IMR-90 (cell line): ENCODE data around the gene FNDC1. TPM values are rescaled to one million over a fixed set of nuclear protein-coding genes. Genes with fewer than 3 reads are reported as not detected.

Experiments used
- ATAC-seq: fragments of 200-7000 bp; cut with Tn5 transposase; 2 replicates; pipeline ENCODE4 v1.9.1; 2020; ENCODE audit warnings: low read depth, mild to moderate bottlenecking, moderate library complexity
- BruUV-seq: library from RNA; stranded (reverse); fragments of 400-500 nt; replicated peaks from 2 replicates; lab custom pipeline; 2021; lab: Mats Ljungman, UMichigan
- CTCF ChIA-PET: fragments of 300-600 bp; formaldehyde crosslinking; extraction: SDS; loops from one replicate; lab custom pipeline; 2021; ENCODE audit warnings: antibody characterized with exemption; lab: Yijun Ruan, JAX
- POLR2A ChIA-PET: fragments of 300-600 bp; sonication (Branson Sonifier 250); formaldehyde crosslinking; loops from one replicate; lab custom pipeline; 2022; ENCODE audit warnings: antibody characterized with exemption; ENCODE audit not compliant: unreplicated experiment; lab: Charles Lee
- DNase-seq: peaks from one replicate; pipeline ENCODE4 v3.0.0; 2013
- H2AFZ ChIP-seq: replicated peaks from 2 replicates; pipeline ENCODE3; 2013; ENCODE audit warnings: low read length, mild to moderate bottlenecking; ENCODE audit not compliant: poor library complexity
- H2AK5ac ChIP-seq: 2 replicates; pipeline ENCODE4 v1.6.1; 2013; ENCODE audit warnings: low read depth, low read length, inconsistent platforms
- H2AK9ac ChIP-seq: replicated peaks from 2 replicates; pipeline ENCODE3; 2013; ENCODE audit warnings: mild to moderate bottlenecking, low read depth, low read length, moderate library complexity; ENCODE audit not compliant: poor library complexity
- H2BK120ac ChIP-seq: 2 replicates; pipeline ENCODE4 v1.6.1; 2013; ENCODE audit warnings: low read depth, low read length, inconsistent platforms
- H2BK15ac ChIP-seq: 3 replicates; pipeline ENCODE4 v1.6.1; 2013; ENCODE audit warnings: low read depth, low read length, inconsistent platforms
- H2BK20ac ChIP-seq: 2 replicates; pipeline ENCODE4 v1.6.1; 2013; ENCODE audit warnings: low read depth, mild to moderate bottlenecking, inconsistent platforms, low read length, moderate library complexity
- H2BK5ac ChIP-seq: 2 replicates; pipeline ENCODE4 v1.6.1; 2013; ENCODE audit warnings: mild to moderate bottlenecking, low read depth, low read length, inconsistent platforms; ENCODE audit not compliant: poor library complexity, severe bottlenecking
- H3K14ac ChIP-seq: replicated peaks from 2 replicates; pipeline ENCODE4 v1.6.1; 2013; ENCODE audit warnings: low read depth, low read length, inconsistent platforms
- H3K18ac ChIP-seq: 2 replicates; pipeline ENCODE4 v1.6.1; 2013; ENCODE audit warnings: low read depth, low read length, control low read depth
- H3K23ac ChIP-seq: 2 replicates; pipeline ENCODE4 v1.6.1; 2013; ENCODE audit warnings: low read depth, low read length, inconsistent platforms
- H3K27ac ChIP-seq: 2 replicates; pipeline ENCODE4 v1.5.1; 2013; ENCODE audit warnings: mild to moderate bottlenecking, control low read depth, low read length; ENCODE audit not compliant: insufficient read depth
- H3K27me3 ChIP-seq: 2 replicates; pipeline ENCODE4 v1.6.1; 2013; ENCODE audit warnings: low read length; ENCODE audit not compliant: control insufficient read depth, insufficient read depth
- H3K36me3 ChIP-seq: 2 replicates; pipeline ENCODE4 v1.6.1; 2013; ENCODE audit warnings: low read length, mixed read lengths; ENCODE audit not compliant: control insufficient read depth, insufficient read depth
- H3K4ac ChIP-seq: 2 replicates; pipeline ENCODE4 v1.6.1; 2013; ENCODE audit warnings: low read depth, low read length, inconsistent platforms
- H3K4me1 ChIP-seq: 2 replicates; pipeline ENCODE4 v1.6.1; 2013; ENCODE audit warnings: low read length, mixed read lengths; ENCODE audit not compliant: control insufficient read depth, insufficient read depth
- H3K4me2 ChIP-seq: 2 replicates; pipeline ENCODE4 v1.6.1; 2013; ENCODE audit warnings: low read depth, mild to moderate bottlenecking, control low read depth, low read length, moderate library complexity
- H3K4me3 ChIP-seq: 2 replicates; pipeline ENCODE4 v1.5.1; 2013; ENCODE audit warnings: low read depth, mild to moderate bottlenecking, control low read depth, low read length, moderate library complexity; ENCODE audit not compliant: insufficient read depth
- H3K56ac ChIP-seq: 2 replicates; pipeline ENCODE4 v1.6.1; 2013; ENCODE audit warnings: low read length, inconsistent platforms; ENCODE audit not compliant: insufficient read depth; ENCODE audit errors: extremely low read depth
- H3K79me1 ChIP-seq, 2 experiments: 2 replicates each; pipeline ENCODE4 v1.6.1; 2013; ENCODE audit warnings: low read length in 2 of 2, inconsistent platforms in 1 of 2, low read depth in 1 of 2
- H3K9ac ChIP-seq: 2 replicates; pipeline ENCODE4 v1.6.1; 2013; ENCODE audit warnings: low read depth, low read length, control low read depth
- H3K9me1 ChIP-seq: 2 replicates; pipeline ENCODE4 v1.6.1; 2013; ENCODE audit warnings: low read length, inconsistent platforms; ENCODE audit not compliant: insufficient read depth
- H3K9me3 ChIP-seq: 2 replicates; pipeline ENCODE4 v1.6.1; 2013; ENCODE audit warnings: low read length; ENCODE audit not compliant: control insufficient read depth, insufficient read depth
- H4K20me1 ChIP-seq: 2 replicates; pipeline ENCODE4 v1.6.1; 2013; ENCODE audit warnings: low read length, inconsistent platforms; ENCODE audit not compliant: insufficient read depth
- H4K5ac ChIP-seq: 2 replicates; pipeline ENCODE4 v1.6.1; 2013; ENCODE audit warnings: mild to moderate bottlenecking, low read depth, low read length, control low read depth
- H4K8ac ChIP-seq, 2 experiments: 2 replicates each; pipeline ENCODE4 v1.6.1; 2013; ENCODE audit warnings: low read depth in 2 of 2, low read length in 2 of 2, control low read depth in 1 of 2, inconsistent platforms in 1 of 2
- H4K91ac ChIP-seq: 2 replicates; pipeline ENCODE4 v1.6.1; 2013; ENCODE audit warnings: low read depth, low read length, inconsistent platforms; ENCODE audit not compliant: insufficient read depth
- BHLHE40 ChIP-seq: fragments of 150-350 bp; IDR thresholded peaks from 2 replicates; pipeline ENCODE4 v1.6.1; 2016; ENCODE audit warnings: mild to moderate bottlenecking, low read depth, low read length
- CEBPB ChIP-seq: IDR thresholded peaks from 2 replicates; pipeline ENCODE4 v1.6.1; 2012; ENCODE audit warnings: low read depth, low read length, improper control_type of control experiment
- CHD1 ChIP-seq: IDR thresholded peaks from 2 replicates; pipeline ENCODE4 v1.6.1; 2012; ENCODE audit warnings: low read depth, low read length, improper control_type of control experiment
- FOS ChIP-seq: fragments of 150-350 bp; IDR thresholded peaks from 2 replicates; pipeline ENCODE4 v1.6.1; 2016; ENCODE audit warnings: low read depth, low read length
- MAFK ChIP-seq: IDR thresholded peaks from 2 replicates; pipeline ENCODE4 v1.6.1; 2012; ENCODE audit warnings: low read depth, low read length, improper control_type of control experiment
- MAZ ChIP-seq: IDR thresholded peaks from 2 replicates; pipeline ENCODE4 v1.6.1; 2012; ENCODE audit warnings: low read depth, mild to moderate bottlenecking, low read length, improper control_type of control experiment, moderate library complexity, borderline replicate concordance
- MXI1 ChIP-seq: IDR thresholded peaks from 2 replicates; pipeline ENCODE4 v1.6.1; 2012; ENCODE audit warnings: low read depth, mild to moderate bottlenecking, low read length, moderate library complexity, borderline replicate concordance
- NFE2L2 ChIP-seq: fragments of 150-350 bp; IDR thresholded peaks from 2 replicates; pipeline ENCODE4 v1.6.1; 2016; ENCODE audit warnings: low read depth, mild to moderate bottlenecking, low read length
- POLR2A ChIP-seq: IDR thresholded peaks from 2 replicates; pipeline ENCODE4 v1.6.1; 2012; ENCODE audit warnings: mild to moderate bottlenecking, low read depth, low read length
- RAD21 ChIP-seq: IDR thresholded peaks from 2 replicates; pipeline ENCODE4 v1.6.1; 2012; ENCODE audit warnings: low read length, improper control_type of control experiment
- RCOR1 ChIP-seq: IDR thresholded peaks from 2 replicates; pipeline ENCODE4 v1.6.1; 2012; ENCODE audit warnings: mild to moderate bottlenecking, low read length, improper control_type of control experiment; ENCODE audit not compliant: insufficient replicate concordance
- RFX5 ChIP-seq: IDR thresholded peaks from 2 replicates; pipeline ENCODE4 v1.8.0; 2012; ENCODE audit warnings: low read depth, mild to moderate bottlenecking, low read length, moderate library complexity
- SMC3 ChIP-seq: fragments of 150-350 bp; IDR thresholded peaks from 2 replicates; pipeline ENCODE4 v1.6.1; 2016; ENCODE audit warnings: low read depth, mild to moderate bottlenecking, antibody characterized with exemption, low read length, moderate library complexity
- USF2 ChIP-seq: fragments of 150-350 bp; IDR thresholded peaks from 2 replicates; pipeline ENCODE4 v1.6.1; 2017; ENCODE audit warnings: mild to moderate bottlenecking, antibody characterized with exemption, low read length, low read depth
- WGBS, 2 experiments: methylation state at CpG; one replicate each; pipeline versions ENCODE4 v1.1.5 to v1.1.7; 2013; ENCODE audit warnings: missing lambda C conversion rate in 2 of 2; ENCODE audit not compliant: insufficient read length in 1 of 2; ENCODE audit errors: extremely low coverage in 2 of 2; 5-methylcytosine and 5-hydroxymethylcytosine counted together
- dilution Hi-C: fragments of 300-500 bp; cut with HindIII; formaldehyde crosslinking; loops from one replicate; pipeline ENCODE4 v1.14.3; 2018; ENCODE audit warnings: low sequenced_read_pairs; ENCODE audit not compliant: unreplicated experiment
- in situ Hi-C: fragments of 300-500 bp; cut with MboI; formaldehyde crosslinking; loops from 3 replicates; pipeline ENCODE4 v1.14.3; 2019; ENCODE audit warnings: low sequenced_read_pairs, inconsistent platforms, mixed read lengths
- intact Hi-C: fragments of 100-400 bp; cut with micrococcal nuclease; formaldehyde crosslinking; loops from 2 replicates; pipeline ENCODE4 v1.10.0; 2022
- polyA plus RNA-seq, 3 experiments: library from polyadenylated mRNA; depleted of rRNA; stranded (reverse); fragments of >200 nt; gene quantifications; 2 replicates each; pipeline ENCODE4 v1.2.3, GENCODE V29; 2012; ENCODE audit warnings: low replicate concordance in 1 of 3
- total RNA-seq: library from RNA; depleted of rRNA; stranded (reverse); fragments of >200 nt; gene quantifications from 2 replicates; pipeline ENCODE4 v1.2.3, GENCODE V29; 2012
- TF ChIP-seq, protein P1 (sequence below): conservative IDR thresholded peaks from 2 replicates; pipeline ENCODE4 v1.5.1; 2012; ENCODE audit warnings: mild to moderate bottlenecking, low read depth, low read length, improper control_type of control experiment
- TF ChIP-seq, protein P2 (sequence below): fragments of 150-350 bp; IDR thresholded peaks from 2 replicates; pipeline ENCODE4 v1.6.1; 2016; ENCODE audit warnings: low read depth, mild to moderate bottlenecking, low read length, moderate library complexity, borderline replicate concordance

The FNDC1 gene
- total and polyA plus RNA-seq, 2 of the 4 experiments (the other 2 are of a cell fraction), result 0.03 TPM; not detected in 1

DNA sequence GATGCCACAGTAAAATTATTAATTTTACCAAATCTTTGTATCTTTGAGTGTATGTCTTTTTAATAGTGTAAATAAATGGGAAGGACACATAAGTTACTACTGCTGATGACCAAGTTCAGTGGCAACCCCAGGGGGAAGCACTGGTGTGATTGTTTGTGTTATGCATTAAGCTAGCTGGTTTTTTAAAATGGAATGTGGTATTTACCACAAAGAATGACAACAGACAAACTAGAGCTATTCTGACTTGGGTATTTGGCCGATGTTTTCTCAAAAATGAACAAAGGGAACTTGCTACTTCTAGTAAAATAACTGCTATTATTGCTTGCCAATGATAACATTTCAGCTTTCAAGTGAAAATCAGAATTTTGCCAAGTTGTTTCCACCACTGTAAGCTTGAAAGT, 2.9 kb downstream of the FNDC1 start:
- H2AK9ac ChIP-seq, result no peak overlapping the region
- no peak overlapping the region for H3K14ac ChIP-seq
- dilution Hi-C loops (no loop called here), intact Hi-C loops (loop anchor here (10.0 kb wide), 1 partner anchor 763 kb away; no protein-coding TSS in a partner anchor), in situ Hi-C loops (loop anchor here (10.0 kb wide), 1 partner anchor 483 kb away; no protein-coding TSS in a partner anchor)
- H4K20me1 ChIP-seq, result no peaks in the 10 kb centered on the region
- ChIA-PET POLR2A (interaction anchor here (0.5 kb wide), 1 partner anchor 50 kb away, joined by 7 read pairs; no protein-coding TSS in a partner anchor), CTCF (interaction anchor here (1.4 to 4.0 kb wide), 2 partner anchors 462 to 483 kb away, joined by 3 to 34 read pairs; no protein-coding TSS in a partner anchor)
- DNase-seq (no peak), ATAC-seq (no peak)
- no peak overlapping the region for H3K9ac ChIP-seq
- no peak overlapping the region for H3K23ac ChIP-seq
- H4K5ac ChIP-seq, result no peak overlapping the region
- no peak overlapping the region for H2BK15ac ChIP-seq
- H4K91ac ChIP-seq, result no peak overlapping the region
- no peak overlapping the region for H2BK5ac ChIP-seq
- H3K56ac ChIP-seq, result no peak overlapping the region
- no peak overlapping the region for H3K4me3 ChIP-seq
- H3K4ac ChIP-seq, result no peak overlapping the region
- no peaks in the 10 kb centered on the region for H3K9me1 ChIP-seq
- BruUV-seq, result no TSS peak
- peaks cover 41% of the 10 kb centered on the region for H3K27me3 ChIP-seq
- H2AK5ac ChIP-seq, result no peak overlapping the region
- TF ChIP-seq POLR2A (no peak), SMC3 (no peak), FOS (no peak), MXI1 (no peak), MAZ (no peak), MAFK (no peak), BHLHE40 (no peak), CEBPB (no peak), RFX5 (no peak), NFE2L2 (no peak), USF2 (no peak), CHD1 (no peak), RAD21 (no peak), RCOR1 (no peak)
- TF ChIP-seq, protein P1, sequence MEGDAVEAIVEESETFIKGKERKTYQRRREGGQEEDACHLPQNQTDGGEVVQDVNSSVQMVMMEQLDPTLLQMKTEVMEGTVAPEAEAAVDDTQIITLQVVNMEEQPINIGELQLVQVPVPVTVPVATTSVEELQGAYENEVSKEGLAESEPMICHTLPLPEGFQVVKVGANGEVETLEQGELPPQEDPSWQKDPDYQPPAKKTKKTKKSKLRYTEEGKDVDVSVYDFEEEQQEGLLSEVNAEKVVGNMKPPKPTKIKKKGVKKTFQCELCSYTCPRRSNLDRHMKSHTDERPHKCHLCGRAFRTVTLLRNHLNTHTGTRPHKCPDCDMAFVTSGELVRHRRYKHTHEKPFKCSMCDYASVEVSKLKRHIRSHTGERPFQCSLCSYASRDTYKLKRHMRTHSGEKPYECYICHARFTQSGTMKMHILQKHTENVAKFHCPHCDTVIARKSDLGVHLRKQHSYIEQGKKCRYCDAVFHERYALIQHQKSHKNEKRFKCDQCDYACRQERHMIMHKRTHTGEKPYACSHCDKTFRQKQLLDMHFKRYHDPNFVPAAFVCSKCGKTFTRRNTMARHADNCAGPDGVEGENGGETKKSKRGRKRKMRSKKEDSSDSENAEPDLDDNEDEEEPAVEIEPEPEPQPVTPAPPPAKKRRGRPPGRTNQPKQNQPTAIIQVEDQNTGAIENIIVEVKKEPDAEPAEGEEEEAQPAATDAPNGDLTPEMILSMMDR, result no peak
- TF ChIP-seq, protein P2, sequence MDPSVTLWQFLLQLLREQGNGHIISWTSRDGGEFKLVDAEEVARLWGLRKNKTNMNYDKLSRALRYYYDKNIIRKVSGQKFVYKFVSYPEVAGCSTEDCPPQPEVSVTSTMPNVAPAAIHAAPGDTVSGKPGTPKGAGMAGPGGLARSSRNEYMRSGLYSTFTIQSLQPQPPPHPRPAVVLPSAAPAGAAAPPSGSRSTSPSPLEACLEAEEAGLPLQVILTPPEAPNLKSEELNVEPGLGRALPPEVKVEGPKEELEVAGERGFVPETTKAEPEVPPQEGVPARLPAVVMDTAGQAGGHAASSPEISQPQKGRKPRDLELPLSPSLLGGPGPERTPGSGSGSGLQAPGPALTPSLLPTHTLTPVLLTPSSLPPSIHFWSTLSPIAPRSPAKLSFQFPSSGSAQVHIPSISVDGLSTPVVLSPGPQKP, result no peak
- H3K27ac ChIP-seq, result no peak overlapping the region
- H4K8ac ChIP-seq, result no peak overlapping the region
- H3K9me3 ChIP-seq, result no peaks in the 10 kb centered on the region
- no peak overlapping the region for H2BK120ac ChIP-seq
- no peak overlapping the region for H2BK20ac ChIP-seq
- H3K18ac ChIP-seq, result no peak overlapping the region
- no peaks in the 10 kb centered on the region for H3K36me3 ChIP-seq
- no peaks in the 10 kb centered on the region for H3K79me1 ChIP-seq
- no CpG with 5 or more reads among the region's 1 CpG for WGBS, 2 experiments
- H3K4me1 ChIP-seq, result peaks cover 1% of the 10 kb centered on the region; the same call in 1 of the 2 replicates
- no peak overlapping the region for H3K4me2 ChIP-seq
- H2AFZ ChIP-seq, result no peak overlapping the region
